SJCRH30 (cell line): ENCODE data around the gene OSBPL5. TPM values are rescaled to one million over a fixed set of nuclear protein-coding genes. Genes with fewer than 3 reads are reported as not detected.

Source experiments
- DNase-seq, 2 experiments: peaks; one replicate each; pipeline ENCODE4 v3.0.0-alpha.2; 2015 to 2020
- H3K27ac ChIP-seq: fragments of 250-450 bp; sonication (Bioruptor Pico); 2 replicates; pipeline ENCODE4 v1.5.1; 2020; ENCODE audit warnings: mild to moderate bottlenecking, moderate library complexity
- H3K27me3 ChIP-seq: fragments of 250-450 bp; sonication (Bioruptor Pico); 2 replicates; pipeline ENCODE4 v1.5.1; 2020; ENCODE audit warnings: mild to moderate bottlenecking, moderate library complexity
- H3K36me3 ChIP-seq: fragments of 250-450 bp; sonication (Bioruptor Pico); 2 replicates; pipeline ENCODE4 v1.5.1; 2020; ENCODE audit warnings: mild to moderate bottlenecking, moderate library complexity
- H3K4me1 ChIP-seq: fragments of 250-450 bp; sonication (Bioruptor Pico); 2 replicates; pipeline ENCODE4 v1.5.1; 2020; ENCODE audit warnings: mild to moderate bottlenecking, moderate library complexity
- H3K4me3 ChIP-seq: fragments of 250-450 bp; sonication (Bioruptor Pico); 2 replicates; pipeline ENCODE4 v1.5.1; 2020; ENCODE audit warnings: mild to moderate bottlenecking, moderate library complexity
- H3K9me3 ChIP-seq: fragments of 250-450 bp; sonication (Bioruptor Pico); replicated peaks from 2 replicates; pipeline ENCODE4 v1.5.1; 2020; ENCODE audit warnings: mild to moderate bottlenecking, moderate library complexity
- total RNA-seq: library from RNA; depleted of rRNA; stranded (reverse); fragments of >200 nt; shearing (Covaris generic); gene quantifications from 2 replicates; pipeline ENCODE4 v1.2.3, GENCODE V29; 2014

OSBPL5 gene
- total RNA-seq, 1 experiment from 2014 or later, result 8.4 TPM

DNA sequence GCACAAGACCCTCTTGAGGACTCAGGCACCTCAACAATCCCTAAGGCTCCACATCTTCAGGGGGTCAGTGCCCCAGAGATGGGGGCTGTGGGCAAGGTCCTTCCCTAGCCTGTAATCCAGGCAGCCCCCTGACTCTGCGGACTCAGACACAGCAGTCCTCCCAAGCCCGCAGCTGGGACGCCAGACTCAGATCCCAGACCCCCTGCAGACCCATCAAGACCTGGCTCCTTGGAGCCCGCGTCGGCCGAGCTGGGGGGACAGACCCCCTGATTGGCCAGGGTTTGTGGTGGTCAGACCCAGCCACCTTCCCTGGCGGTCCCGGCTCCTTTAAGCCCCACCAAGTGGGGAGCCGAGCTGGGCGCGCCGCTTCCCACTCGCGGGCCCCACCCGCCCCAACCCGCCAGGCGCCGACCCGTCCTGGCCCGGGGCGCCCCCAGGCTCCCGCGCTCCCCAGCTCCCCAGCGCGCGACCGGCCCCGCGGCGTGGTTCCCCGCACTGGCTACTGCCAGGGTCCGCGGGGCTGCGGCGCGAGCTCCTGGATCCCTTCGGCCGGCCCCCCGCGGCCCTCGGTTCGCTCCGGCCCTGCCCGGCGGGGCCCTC lies 458 bp downstream of the OSBPL5 start:
- no peaks in the 10 kb centered on the region for H3K36me3 ChIP-seq
- DNase-seq, result peak in 1 of 2 experiments; percentile 38

DNA sequence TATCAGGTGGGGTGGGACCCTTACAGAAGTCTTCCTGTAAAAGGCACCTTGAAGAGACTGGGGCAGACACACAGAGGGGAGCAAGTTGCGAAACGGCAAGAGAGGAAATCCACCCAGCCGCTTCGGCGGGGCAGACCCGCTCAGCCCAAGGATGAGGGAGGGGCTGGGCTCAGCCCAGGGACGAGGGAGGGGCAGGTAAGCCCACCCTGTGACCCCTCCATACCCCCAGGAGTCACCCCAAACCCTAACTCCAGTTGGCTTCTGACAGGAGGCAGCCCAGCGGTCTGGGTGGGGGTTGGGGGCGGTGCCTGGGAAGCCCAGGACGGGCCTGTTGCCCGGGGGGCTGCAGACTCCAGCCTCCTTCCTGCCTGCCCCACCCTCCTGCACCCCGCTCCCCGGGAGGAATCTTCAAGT lies 965 bp downstream of the OSBPL5 start:
- Histone ChIP-seq H3K27me3 (peaks cover 8% of the 10 kb centered on the region; the same call in 1 of the 2 replicates), H3K4me3 (peak overlapping the region; percentile 69), H3K4me1 (peaks cover 27% of the 10 kb centered on the region), H3K27ac (no peak overlapping the region), H3K9me3 (no peaks in the 10 kb centered on the region), H3K36me3 (no peaks in the 10 kb centered on the region)
- DNase-seq, result peak in 1 of 2 experiments; percentile 24

More for the DNA sequence above, 458 bp downstream of the OSBPL5 start:
- Histone ChIP-seq H3K27me3 (peaks cover 8% of the 10 kb centered on the region; the same call in 1 of the 2 replicates), H3K9me3 (no peaks in the 10 kb centered on the region), H3K4me1 (peaks cover 27% of the 10 kb centered on the region), H3K4me3 (peak overlapping the region; percentile 69), H3K27ac (no peak overlapping the region)

DNA sequence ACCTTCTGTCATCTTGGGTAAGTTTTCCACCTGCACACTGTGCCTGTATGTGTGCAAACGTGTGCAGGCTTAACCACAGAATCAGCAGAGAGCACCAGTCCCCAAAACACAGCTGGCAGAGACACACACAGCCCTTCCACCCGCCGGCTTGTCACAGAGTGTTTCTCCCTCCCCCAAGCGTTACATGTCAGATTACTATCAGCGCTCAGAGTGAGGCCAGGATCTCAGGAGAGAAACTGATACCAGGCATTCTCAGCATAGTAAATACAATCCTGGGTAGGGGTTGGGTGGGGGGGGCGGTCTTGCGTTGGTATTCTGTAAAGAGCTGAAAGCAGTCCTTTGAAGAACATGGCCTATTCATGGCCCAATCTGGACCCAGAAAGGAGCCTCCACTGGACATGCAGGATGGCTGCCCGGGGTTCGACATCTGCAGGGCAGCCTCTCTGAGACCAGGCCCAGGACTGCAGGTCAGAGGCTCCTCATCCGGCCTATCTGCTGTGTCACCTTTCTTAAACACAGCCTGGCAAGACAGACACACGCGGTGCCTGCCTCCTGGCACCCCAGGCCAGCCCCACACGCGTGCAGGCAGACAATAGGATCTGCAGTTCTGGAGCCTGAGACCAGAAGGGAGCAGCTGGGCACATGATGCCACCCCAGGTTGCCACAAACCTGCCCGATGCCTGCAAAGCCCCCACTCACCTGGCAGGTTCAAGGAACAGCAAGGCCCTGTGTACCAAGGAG lies 1.7 kb downstream of the OSBPL5 start:
- DNase-seq, result no peak
- Histone ChIP-seq H3K4me1 (peaks cover 27% of the 10 kb centered on the region), H3K27me3 (peaks cover 8% of the 10 kb centered on the region; the same call in 1 of the 2 replicates), H3K9me3 (no peaks in the 10 kb centered on the region), H3K27ac (no peak overlapping the region), H3K4me3 (peak overlapping the region; percentile 69), H3K36me3 (no peaks in the 10 kb centered on the region)

DNA sequence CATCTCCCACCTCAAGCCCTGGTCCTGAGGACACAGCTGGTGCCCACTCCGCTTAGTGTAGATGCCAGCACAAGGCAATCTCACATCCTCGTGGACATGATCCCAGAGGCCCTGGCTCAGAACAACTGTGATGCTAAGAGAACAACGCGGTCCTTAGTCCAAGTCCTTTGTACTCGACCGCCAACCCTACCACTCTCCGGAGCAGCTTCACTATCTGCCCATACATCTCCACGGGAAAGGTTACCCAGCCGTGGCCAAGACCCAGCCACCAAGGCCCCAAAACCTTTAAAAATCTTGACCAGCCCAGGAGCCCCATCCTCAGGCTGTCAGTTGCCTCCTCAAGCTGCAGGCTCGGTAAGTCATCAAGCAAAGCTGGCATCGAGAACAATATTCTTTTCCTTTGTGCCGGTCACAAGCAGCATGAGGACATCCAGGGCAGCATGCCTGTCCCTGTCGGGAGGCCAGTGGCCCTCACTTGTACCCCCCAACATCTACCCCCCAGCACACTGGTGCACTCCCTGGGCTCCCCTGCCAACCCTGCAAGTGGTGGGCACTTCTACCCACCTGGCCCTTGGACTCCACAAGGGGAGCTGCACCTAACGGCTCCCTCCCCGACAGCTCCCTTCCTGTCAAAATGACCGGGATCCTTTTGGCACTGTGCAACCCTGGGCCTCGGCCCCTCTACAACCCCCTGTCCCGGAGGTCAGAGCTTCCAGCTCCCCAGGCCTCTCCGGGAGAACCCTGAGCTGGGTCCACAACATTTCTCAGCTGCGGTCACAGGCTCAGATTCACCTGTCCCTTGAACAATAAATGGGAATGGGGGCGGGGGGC lies 2.5 kb downstream of the OSBPL5 start:
- Histone ChIP-seq H3K27ac (no peak overlapping the region), H3K9me3 (no peaks in the 10 kb centered on the region), H3K4me3 (no peak overlapping the region), H3K27me3 (peaks cover 8% of the 10 kb centered on the region; the same call in 1 of the 2 replicates), H3K36me3 (no peaks in the 10 kb centered on the region), H3K4me1 (peaks cover 27% of the 10 kb centered on the region)
- no peak for DNase-seq

DNA sequence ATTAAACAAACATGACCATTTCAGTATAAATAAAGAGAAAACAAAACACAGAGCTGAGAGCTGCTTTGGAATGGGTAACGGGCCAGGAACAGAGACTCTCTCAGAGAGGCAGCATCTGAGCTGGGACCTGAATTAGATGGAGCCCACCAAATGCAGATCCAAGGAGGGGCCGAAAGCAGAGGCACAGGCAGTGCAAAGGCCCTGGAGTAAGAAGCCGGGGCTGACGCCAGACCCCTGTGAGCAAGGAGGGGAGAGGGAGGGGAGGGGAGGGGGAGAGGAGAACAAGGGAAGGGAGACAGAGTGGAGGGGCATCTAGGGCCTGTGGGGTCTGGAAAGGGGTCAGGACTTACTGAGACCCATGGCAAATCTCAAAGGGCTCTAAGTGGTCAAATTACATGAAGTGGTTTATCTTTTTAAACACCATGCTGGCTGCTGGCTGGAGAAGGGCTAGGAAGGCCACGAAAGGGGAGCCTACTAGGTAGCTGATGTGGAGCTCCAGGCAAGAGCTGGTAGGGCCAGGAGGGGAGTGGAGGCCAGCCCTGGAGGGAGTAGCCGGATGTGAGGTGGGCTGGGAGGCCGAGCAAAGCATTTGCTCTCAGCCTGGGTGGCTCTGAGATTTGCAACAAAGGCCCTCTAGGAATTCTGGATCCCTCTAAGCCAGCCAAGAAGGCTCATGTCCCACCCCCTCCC lies 3.2 kb downstream of the OSBPL5 start:
- Histone ChIP-seq H3K4me1 (peaks cover 21% of the 10 kb centered on the region), H3K27ac (no peak overlapping the region), H3K27me3 (peaks cover 8% of the 10 kb centered on the region; the same call in 1 of the 2 replicates)

DNA sequence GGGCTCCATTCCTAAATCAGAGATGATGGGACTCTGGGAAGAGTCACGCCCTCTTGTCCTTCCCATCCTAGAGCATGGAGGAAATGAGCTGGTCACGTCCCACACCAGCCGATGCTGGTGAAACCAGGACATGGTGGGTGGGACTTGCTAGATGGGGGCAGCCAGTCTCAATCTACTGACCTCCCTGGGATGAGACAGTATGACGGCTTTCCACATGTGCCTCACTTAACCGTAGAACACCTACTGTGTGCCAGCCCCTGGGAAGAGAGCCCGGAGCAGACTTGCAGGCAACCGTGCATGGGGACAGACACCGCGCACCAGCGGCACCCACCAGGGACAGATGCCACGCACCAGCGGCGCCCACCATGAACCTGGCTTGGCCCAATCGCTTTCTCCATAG lies 3.8 kb downstream of the OSBPL5 start:
- peaks cover 15% of the 10 kb centered on the region for H3K4me1 ChIP-seq
- peaks cover 8% of the 10 kb centered on the region; the same call in 1 of the 2 replicates for H3K27me3 ChIP-seq
- no peak for DNase-seq
- no peak overlapping the region for H3K27ac ChIP-seq
- no peaks in the 10 kb centered on the region for H3K9me3 ChIP-seq
- no peak overlapping the region for H3K4me3 ChIP-seq
- no peaks in the 10 kb centered on the region for H3K36me3 ChIP-seq

More for the DNA sequence above, 3.2 kb downstream of the OSBPL5 start:
- no peaks in the 10 kb centered on the region for H3K36me3 ChIP-seq
- H3K9me3 ChIP-seq, result no peaks in the 10 kb centered on the region
- no peak for DNase-seq
- H3K4me3 ChIP-seq, result no peak overlapping the region

DNA sequence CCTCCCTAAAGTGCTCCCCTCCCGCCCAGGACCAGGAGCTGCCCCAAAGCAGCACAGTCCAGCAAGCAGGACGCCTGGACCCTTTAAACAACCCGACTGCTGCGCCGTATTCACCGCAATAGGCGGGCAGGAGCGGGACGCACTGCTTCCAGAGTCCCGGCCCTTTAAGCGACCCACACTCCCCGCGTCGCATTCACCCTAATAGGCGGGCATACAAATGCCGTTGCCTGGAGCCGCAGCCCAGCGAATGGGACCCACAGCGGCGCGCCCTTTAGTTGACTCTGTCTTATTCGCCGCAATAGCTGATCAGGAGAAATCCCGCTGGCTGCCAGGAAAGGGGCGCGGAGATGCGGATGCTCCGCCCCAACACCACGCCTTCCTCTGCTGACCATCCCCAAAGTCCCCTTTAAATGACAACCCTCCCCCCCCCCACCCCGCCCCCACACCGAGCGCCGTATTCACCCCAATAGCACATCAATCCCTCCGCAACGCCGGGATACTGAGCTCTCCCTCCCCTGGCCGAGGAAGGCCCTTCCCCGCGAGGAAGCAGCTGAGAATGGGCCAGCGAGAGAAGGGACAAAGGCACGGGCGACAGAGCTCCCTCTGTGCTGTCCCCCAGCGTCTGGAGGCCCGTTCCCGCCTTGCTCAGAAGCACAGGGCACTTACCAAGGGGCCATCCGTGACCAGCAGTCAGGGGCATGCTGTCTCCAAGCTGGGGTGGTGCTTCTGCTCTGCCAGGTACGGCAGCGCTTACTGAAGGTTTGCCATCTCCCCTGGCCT lies 4.7 kb downstream of the OSBPL5 start:
- DNase-seq, result peak; percentile 90 to 95
- H3K4me1 ChIP-seq, result peaks cover 7% of the 10 kb centered on the region; the same call in 1 of the 2 replicates

DNA sequence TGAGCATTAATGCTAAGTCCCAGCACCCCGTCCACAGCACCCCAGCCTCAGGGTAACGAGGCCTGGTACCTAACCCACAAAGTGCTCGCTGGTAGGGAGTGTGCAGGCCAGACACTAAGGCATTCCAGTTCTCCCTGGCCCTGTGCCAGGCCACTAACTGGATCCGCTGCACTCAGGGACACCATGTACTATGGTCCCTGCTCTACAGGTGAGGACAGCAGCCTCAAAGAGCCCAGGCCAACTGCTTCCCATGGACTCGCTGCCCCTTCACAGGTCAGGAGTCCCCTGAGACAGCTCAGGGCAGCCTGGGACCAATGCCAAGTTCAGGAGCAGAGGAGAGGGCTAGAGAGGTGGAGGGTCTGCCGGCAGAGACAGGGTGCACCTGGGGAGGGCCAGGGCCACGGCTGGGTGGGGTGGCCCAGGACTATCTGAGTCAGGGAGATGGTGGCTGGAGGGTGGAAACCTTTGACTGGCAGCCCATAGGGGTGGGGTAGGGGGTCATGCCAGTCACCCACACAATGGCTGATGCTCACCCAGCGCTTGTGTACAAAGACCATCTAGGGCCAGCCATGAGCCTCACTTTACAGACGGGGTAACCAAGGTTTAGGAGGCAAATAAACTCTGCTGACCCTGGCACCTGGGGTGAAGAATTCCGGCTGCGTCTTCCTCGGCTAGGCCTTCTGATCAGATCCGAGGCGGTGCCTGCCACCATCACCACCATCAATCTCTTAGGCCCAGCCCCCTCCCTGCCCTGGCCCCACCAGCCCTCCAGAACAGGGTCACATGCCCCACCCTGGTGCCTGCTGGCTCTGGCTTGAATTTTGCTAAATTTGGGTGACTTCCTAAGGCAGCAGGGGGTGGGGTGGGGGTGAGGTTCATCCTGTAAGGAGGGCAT lies 5.6 kb downstream of the OSBPL5 start:
- H3K27me3 ChIP-seq, result no peaks in the 10 kb centered on the region
- peak in 1 of 2 experiments; percentile 25 for DNase-seq
- H3K36me3 ChIP-seq, result no peaks in the 10 kb centered on the region
- H3K27ac ChIP-seq, result no peak overlapping the region
- no peaks in the 10 kb centered on the region for H3K9me3 ChIP-seq
- peak overlapping the region; percentile 49 for H3K4me3 ChIP-seq
- peaks cover 6% of the 10 kb centered on the region; the same call in 1 of the 2 replicates for H3K4me1 ChIP-seq

More for the DNA sequence above, 4.7 kb downstream of the OSBPL5 start:
- peak overlapping the region; percentile 49 for H3K4me3 ChIP-seq
- H3K36me3 ChIP-seq, result no peaks in the 10 kb centered on the region
- H3K27me3 ChIP-seq, result peaks cover under 1% of the 10 kb centered on the region; the same call in 1 of the 2 replicates
- no peaks in the 10 kb centered on the region for H3K9me3 ChIP-seq
- H3K27ac ChIP-seq, result no peak overlapping the region

DNA sequence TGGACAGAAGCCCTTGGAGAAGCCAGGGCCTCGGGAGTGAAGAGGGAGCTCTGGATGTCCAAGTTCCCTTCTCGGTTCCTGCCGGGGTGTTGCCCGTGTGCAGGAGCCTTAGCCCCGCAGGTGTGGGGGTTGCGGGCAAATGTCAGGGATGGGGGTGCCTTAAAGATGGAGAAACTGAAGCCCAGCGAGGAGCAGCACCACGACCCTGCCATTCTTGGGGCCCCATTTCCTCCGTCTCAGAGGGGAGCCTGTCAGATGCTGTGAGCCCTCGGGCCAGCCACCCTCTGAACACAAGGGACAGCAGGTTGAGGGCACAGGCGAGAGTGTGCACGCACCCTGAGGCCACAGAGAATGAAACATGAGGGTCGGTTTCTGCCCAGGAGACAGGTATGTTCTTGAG lies 6.3 kb downstream of the OSBPL5 start:
- Histone ChIP-seq H3K4me3 (no peak overlapping the region), H3K9me3 (no peaks in the 10 kb centered on the region), H3K36me3 (no peaks in the 10 kb centered on the region), H3K27ac (no peak overlapping the region), H3K27me3 (no peaks in the 10 kb centered on the region), H3K4me1 (peaks cover 6% of the 10 kb centered on the region; the same call in 1 of the 2 replicates)
- DNase-seq, result no peak

DNA sequence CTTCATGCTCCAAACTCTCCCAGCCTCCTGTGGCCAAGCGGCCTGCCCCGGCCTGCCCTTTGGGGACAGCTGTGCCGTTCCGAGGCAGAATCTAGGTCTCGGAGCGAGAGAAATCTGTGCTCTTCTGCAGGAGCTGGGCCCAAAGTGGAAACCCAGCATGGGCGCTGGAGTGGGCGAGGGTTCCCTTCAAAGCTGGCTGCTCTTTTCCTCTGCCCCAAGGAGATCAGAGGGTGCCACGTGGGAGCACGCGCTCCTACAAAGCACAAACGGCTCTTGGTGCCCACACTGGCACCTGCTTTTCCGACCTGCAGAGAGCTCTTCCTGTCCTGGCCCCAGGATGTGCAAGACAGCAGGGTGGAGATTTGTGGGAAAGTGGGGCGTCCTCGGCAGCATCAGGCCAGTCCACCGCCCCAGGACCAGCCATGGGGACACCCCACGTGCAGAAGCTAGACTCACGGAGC lies 6.9 kb downstream of the OSBPL5 start:
- H3K36me3 ChIP-seq, result no peaks in the 10 kb centered on the region
- no peaks in the 10 kb centered on the region for H3K27me3 ChIP-seq
- no peak for DNase-seq
- H3K4me1 ChIP-seq, result peaks cover 6% of the 10 kb centered on the region; the same call in 1 of the 2 replicates
- H3K9me3 ChIP-seq, result no peaks in the 10 kb centered on the region
- no peak overlapping the region for H3K4me3 ChIP-seq
- H3K27ac ChIP-seq, result no peak overlapping the region

DNA sequence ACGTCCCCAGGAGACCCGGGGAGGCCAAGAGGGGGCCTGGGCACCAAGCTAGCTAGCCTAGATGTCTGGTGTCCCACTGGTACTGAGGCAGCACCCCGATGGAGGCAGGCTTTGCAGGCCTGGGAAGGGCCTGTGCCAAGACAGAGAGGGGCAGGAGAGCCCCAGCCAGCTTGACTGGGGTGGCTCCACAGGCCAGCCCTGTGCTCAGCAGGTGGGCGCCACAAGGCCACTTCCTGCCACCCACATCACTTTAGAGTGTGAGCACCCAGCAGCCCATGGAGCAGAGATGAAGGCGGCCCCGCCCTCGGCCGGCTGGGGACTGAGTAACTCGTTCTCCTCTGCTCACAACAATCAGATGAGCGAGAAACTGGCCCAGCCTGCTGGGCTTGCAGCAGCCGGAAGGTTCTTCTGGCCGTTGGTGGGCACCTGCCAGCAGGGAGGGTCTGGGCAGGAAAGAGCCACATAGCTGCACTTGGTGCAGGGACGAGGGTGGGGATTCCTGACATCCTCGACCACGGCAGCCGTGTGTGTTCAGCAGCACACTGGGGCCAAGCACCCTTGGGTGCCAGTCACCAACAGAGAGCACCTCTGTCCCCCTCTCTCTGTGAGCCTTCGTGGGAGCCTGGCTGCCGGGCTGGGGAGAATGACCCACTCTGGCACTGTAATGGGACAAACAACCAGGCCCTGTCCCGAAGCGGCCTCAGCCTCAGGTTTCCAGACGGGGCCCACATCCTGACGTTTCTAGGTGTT lies 7.6 kb downstream of the OSBPL5 start:
- H3K27ac ChIP-seq, result no peak overlapping the region

DNA sequence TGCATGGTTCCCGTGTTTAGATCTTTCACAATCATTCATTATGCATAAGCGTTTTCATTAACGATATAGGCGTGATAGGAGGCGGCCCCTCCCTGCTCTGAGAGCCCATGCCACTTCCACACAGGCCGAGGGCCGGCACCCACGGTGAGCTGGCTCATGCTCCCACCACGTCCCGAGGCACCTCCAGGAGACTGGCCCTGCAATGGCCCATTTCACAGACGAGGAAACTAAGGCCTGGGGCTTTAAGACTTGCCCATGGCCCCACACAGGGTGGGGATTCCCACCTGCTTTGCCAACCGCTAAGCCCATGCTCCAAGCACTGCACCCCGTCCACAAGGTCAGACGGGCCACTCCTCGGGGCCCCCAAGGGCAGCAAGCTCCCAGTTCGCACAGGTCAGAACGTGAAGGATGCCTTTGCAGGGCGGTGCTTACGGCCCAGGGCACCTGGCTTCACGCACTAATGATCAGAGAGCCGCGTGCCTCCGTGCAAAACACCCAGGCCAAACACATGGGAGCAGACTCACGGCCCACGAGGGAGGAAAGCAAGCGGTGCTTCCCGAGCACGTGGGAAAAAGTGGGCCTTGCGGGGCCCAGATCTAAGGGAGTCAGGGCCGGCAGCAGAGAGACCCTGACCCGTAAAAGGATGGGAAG lies 8.3 kb downstream of the OSBPL5 start:
- no peak for DNase-seq
- Histone ChIP-seq H3K9me3 (no peaks in the 10 kb centered on the region), H3K4me3 (no peak overlapping the region), H3K36me3 (no peaks in the 10 kb centered on the region), H3K4me1 (peaks cover 6% of the 10 kb centered on the region; the same call in 1 of the 2 replicates), H3K27me3 (no peaks in the 10 kb centered on the region), H3K27ac (no peak overlapping the region)

More for the DNA sequence above, 7.6 kb downstream of the OSBPL5 start:
- peaks cover 6% of the 10 kb centered on the region; the same call in 1 of the 2 replicates for H3K4me1 ChIP-seq
- H3K9me3 ChIP-seq, result no peaks in the 10 kb centered on the region
- H3K36me3 ChIP-seq, result no peaks in the 10 kb centered on the region
- no peaks in the 10 kb centered on the region for H3K27me3 ChIP-seq
- H3K4me3 ChIP-seq, result no peak overlapping the region
- DNase-seq, result no peak
